Activated naive CD4-positive, alpha-beta T cell treated with anti-CD3 and anti-CD28 coated beads, Interleukin-2, amount 50 U/mL, for 72 hours (primary cell): Measurements from ENCODE around the gene SH2D6. TPM values are rescaled to one million over a fixed set of nuclear protein-coding genes. Genes with fewer than 3 reads are reported as not detected.
"Not testable (repeated sequence)": the region's sequence is repeated elsewhere in the genome, so short reads cannot be mapped to it uniquely, and the experiment has no call there.

Experiments
- ATAC-seq, 2 donors: fragments of 150-1000 bp; cut with Tn5 transposase; 2 replicates each; pipeline ENCODE4 v1.10.0; 2021; ENCODE audit warnings: mild to moderate bottlenecking in 2 of 2, moderate library complexity in 2 of 2
- DNase-seq, 2 donors: peaks; one replicate each; pipeline ENCODE4 v3.0.0; 2021 to 2022; ENCODE audit warnings: low spot score in 2 of 2
- H3K27ac Mint-ChIP-seq, 2 donors: one replicate each; pipeline ENCODE4 v1.8.0; 2022; ENCODE audit warnings: mild to moderate bottlenecking in 2 of 2, mixed read lengths in 2 of 2
- H3K36me3 Mint-ChIP-seq, 2 donors: one replicate each; pipeline ENCODE4 v1.8.0; 2022; ENCODE audit warnings: mixed read lengths in 2 of 2
- H3K9me3 Mint-ChIP-seq, 2 donors: one replicate each; pipeline ENCODE4 v1.8.0; 2022; ENCODE audit warnings: mixed read lengths in 2 of 2
- total RNA-seq, 2 donors: library from RNA; stranded (reverse); gene quantifications; one replicate each; pipeline ENCODE4 v1.2.3, GENCODE V29; 2022

SH2D6 gene
- total RNA-seq, 2 donors from 2014 or later, result 0.55 to 2.5 TPM

DNA sequence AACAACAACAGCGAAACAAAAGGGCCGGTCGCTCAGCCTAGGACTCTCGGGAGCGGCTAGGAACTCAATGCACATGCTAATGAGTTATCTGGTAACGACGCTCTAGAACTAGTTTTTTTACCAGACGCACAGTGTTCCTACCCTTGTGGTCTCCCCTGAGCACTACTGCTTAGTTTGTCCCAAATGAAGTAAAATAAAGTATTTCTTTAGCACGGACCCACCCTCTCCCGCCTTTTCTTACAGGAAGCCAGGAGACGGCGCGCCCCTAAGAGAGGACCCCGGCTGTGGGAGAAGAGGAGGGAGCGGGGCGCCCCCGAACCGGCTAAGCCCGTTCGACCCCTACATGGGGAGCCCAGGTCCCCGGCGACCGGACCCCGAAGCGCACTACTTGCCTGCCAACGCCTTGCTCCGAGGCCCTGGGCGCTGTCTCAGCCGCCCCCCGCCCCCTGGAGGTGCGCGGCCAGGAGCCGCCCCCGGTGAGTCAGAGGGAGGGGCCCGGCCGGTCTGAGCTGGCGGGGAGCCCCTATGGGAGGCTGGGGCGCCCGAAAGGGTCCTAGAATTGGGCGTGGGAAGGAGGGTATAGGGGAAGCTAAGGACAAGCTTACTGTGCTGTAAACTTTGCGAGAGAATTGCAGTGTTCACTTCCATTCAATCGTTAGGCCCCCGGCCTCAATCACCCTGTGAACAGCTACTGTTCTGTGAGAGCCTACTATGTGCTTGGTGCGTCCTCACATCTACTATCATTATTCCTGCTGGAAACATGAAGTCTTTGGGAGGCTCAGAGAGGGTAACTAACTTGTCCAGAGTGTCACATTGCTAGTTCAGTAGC is 4.7 kb upstream of the SH2D6 start:
- ATAC-seq (peak; percentile 50 to 66), DNase-seq (peak in 1 of 2 donors; percentile 62)
- Mint-ChIP-seq H3K9me3 (no peaks in the 10 kb centered on the region), H3K36me3 (no peaks in the 10 kb centered on the region), H3K27ac (peak overlapping the region in 1 of 2 donors; percentile 65)

DNA sequence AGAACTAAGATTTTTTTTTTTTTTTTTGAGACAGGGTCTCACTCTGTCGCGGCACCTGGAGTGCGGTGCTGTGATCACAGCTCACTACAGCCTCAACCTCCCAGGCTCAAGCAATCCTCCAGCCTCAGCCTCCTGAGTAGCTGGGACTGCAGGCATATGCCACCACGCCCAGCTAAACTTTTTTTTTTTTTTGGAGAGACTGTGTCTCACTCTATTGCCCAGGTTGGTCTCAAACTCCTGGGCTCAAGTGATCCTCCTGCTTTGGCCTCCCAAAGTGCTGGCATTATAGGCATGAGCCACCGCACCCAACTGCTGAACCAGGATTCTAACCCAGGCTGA is 4.1 kb upstream of the SH2D6 start:
- ATAC-seq, DNase-seq, H3K27ac Mint-ChIP-seq, H3K36me3 Mint-ChIP-seq, H3K9me3 Mint-ChIP-seq: not testable (repeated sequence)

DNA sequence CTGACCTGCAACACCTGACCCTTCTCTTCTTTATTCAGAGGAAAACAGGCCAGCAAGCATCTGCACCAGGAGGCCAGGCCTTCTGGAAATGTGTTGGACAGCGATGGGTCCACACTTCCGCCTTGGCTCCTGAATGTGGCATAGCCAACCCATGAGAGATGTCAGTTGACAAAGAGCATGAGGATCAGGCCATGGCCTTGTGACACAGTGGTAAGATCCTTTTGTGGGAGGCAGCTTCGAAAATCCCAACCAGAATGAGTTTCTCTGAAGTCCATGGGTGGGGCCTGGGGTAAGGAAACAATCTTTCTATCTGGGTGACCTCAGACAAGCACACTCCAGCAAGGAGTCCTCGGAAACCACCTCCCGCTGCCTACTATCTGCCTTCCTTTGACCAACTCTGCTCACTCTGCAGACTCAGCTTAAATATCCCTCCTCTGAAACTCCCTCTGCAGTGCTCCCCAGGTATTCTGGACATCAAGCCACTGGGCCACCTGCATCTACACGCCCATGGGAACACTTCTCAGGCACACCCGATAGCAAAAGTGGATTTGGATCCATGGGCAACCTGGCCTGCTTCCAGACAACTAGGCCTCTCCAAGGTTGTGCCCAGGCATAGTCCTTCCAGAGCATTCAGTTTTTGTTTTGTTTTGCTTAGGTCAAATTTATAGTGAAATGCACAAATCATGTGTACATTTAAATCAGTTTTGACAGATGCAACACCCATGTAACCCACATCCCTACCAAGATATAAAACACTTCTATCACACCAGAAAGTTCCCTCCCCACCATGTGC is 3.6 kb upstream of the SH2D6 start:
- ATAC-seq (no peak), DNase-seq (no peak)
- H3K27ac Mint-ChIP-seq, result no peak overlapping the region
- no peaks in the 10 kb centered on the region for H3K36me3 Mint-ChIP-seq
- H3K9me3 Mint-ChIP-seq, result no peaks in the 10 kb centered on the region

DNA sequence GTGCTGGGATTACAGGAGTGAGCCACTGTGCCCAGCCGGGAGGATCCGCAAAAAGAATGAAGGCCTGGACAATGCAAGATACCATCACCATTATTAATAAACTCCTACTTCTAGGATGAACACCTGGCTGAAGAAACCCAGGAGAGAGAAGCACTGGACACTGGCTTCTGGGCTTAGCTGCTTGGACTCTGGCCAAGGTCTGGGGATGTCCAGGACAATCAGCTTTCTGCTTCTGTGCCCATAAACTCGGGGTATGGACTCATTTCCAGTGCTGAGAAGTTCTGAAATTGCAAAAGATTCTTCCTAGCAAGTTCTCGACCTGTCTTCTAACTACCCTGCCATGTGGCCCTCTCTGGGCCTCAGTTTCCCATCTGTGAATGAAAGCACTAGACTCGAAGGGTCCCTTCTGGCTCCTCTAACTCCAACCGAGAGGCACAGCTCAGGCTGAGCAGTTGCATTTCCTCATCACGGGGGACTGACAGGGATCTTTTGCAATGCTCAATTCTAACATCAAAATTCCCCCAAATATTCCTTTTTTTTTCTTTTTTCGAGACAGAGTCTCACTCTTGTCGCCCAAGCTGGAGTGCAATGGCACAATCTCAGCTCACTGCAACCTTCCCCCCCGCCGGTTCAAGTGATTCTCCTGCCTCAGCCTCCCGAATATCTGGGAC is 2.4 kb upstream of the SH2D6 start:
- H3K36me3 Mint-ChIP-seq, result no peaks in the 10 kb centered on the region
- no peak overlapping the region for H3K27ac Mint-ChIP-seq
- ATAC-seq (no peak), DNase-seq (no peak)
- H3K9me3 Mint-ChIP-seq, result no peaks in the 10 kb centered on the region

DNA sequence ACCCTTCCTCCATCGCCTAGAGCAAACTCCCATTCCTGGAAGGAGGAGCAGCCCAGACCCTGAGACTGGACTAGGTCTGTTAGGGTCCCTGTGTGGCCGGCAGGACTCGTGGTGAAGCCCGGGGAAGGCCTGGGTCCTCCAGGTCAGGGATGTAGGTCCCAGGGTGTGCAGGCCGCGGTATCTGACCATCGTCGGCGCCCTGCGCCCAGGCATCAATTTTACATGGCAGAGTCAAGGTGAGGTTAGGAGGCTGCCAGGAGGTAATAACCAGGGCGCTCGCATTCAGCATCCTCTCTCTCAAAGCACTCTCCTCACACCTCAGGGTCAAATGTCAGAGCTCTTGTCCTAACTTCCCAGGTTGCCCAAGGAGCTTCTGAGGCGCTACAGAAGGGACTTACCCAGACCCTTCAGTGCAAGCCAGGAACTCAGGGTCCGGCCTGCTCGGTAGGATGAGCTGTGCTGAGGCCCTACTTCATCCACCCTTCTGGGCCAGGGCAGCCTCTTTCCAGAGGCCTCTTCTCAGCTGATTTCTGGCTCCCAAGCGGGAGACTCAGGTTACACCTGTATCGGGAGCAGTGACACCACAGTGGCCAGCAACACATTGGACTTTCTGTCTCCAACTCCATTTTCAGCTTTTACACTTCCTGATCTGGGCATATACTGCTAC is 628 bp downstream of the SH2D6 start:
- Mint-ChIP-seq H3K36me3 (no peaks in the 10 kb centered on the region), H3K27ac (peak overlapping the region; percentile 92 to 99), H3K9me3 (no peaks in the 10 kb centered on the region)
- ATAC-seq (no peak), DNase-seq (no peak)

DNA sequence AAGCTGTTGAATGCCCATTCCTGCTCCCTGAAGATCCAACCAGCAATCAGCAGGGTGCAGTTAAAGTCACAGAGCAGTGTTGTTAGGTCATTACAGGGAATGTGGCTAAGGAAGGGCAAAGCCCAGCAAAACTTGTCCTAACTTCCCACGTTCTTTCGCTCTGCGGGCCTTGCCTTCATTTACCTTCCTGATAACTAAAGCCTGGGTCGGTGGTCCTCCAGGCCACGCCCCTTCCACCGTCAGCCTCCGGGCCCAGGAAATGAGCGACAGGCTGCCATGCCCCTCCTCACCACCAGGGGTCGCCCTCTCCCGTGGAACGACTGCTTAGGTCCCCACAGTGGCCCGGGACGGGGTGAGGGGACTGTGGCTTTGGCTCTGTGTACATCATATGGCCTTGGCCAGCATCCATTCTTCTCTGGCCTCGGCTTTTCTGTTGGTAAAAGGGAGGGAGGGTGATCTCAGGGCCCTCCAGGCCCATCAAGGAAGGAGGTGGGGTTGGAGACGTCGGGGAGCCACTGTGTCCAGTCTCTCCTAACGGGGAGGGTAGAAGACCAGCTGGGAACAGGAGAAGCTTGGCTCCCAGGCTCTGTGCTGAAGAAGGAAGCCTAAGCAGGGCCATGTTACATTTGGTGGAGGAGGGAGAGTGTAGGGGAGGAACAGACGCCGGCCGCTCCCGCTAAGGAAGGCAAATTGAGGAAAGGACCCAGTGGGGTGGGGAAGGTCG is 2.2 kb downstream of the SH2D6 start:
- ATAC-seq (peak; percentile 78 to 79), DNase-seq (peak; percentile 90 to 99)
- H3K9me3 Mint-ChIP-seq, result no peaks in the 10 kb centered on the region
- peak overlapping the region; percentile 87 to 92 for H3K27ac Mint-ChIP-seq
- H3K36me3 Mint-ChIP-seq, result no peaks in the 10 kb centered on the region

DNA sequence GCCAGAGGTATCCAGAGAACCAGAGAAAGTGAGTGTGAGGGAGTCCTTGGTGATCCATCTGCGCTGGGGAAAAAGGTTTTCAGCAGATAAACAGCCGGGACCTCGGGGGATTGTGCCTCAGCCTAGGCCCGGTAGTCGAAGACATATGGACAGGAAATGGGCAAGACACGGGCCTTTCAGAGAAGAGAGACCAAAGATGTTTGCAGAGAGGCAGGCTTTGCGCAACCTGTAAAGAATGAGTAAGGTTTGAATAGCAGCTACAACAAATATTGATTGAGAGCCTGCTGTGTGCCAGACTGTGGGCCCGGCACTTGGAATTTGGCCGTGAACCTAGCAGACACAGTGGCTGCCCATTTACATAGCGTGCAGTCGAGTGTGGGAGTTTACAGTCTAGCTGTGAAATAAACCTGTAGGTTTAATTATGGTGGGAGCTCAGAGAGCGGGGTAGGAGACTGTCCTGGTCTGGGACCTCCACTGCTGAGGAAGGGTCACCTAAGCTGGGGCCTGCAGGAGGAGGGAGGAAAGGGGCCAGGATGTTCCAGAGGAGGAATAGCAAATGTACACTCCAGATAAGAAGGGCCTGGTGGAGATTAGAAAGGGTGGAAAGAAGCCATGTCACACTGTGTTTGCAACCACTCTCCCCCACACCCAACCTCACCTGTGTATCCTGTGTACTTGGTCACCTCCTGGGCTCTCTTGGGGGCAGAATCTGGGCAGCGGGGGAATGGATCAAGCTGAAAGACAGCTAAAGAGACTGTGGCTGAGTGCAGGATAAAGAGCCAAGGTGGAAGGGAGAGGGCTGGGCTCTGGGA is 3.0 kb downstream of the SH2D6 start:
- Mint-ChIP-seq H3K27ac (peak overlapping the region; percentile 87 to 92), H3K36me3 (no peaks in the 10 kb centered on the region), H3K9me3 (no peaks in the 10 kb centered on the region)
- DNase-seq (no peak), ATAC-seq (no peak)

DNA sequence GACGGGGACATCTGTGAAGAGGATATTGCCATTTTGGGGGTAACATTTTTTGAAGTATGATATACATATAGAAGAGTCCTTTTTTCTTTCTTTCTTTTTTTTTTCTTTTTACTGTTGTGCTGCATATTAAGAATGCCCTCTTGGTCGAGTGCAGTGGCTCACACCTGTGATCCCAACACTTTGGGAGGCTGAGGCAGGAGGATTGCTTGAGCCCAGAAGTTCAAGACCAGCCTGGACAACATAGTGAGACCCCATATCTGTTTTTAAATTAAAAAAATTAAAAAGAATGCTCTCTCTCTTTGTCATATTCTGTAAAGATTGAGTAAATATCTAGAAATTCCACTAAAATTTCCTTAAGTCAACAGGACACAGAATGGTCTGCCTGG is 3.6 kb downstream of the SH2D6 start:
- Mint-ChIP-seq H3K36me3 (no peaks in the 10 kb centered on the region), H3K27ac (no peak overlapping the region), H3K9me3 (no peaks in the 10 kb centered on the region)
- no peak for DNase-seq
- ATAC-seq, result no peak

DNA sequence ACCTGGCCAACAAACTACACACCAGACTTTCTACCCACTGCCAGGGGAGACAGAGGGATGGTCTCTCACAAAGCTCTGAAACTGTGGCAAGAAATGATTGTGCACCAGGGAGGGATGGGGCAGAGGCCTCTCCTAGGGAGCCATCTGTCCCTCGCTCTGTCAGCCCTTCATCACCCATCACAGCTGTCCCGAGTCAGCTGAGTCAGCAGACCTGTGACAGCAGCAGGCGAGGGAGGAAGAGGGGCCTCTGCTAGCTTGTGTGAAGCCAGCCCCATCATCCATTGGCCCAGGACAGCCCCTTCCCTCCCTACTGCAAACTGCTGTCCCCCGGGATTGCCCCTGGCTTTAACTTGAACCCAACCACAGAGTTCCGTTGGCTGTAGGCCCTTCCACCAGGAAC is 5.0 kb downstream of the SH2D6 start:
- H3K9me3 Mint-ChIP-seq, result no peaks in the 10 kb centered on the region

DNA sequence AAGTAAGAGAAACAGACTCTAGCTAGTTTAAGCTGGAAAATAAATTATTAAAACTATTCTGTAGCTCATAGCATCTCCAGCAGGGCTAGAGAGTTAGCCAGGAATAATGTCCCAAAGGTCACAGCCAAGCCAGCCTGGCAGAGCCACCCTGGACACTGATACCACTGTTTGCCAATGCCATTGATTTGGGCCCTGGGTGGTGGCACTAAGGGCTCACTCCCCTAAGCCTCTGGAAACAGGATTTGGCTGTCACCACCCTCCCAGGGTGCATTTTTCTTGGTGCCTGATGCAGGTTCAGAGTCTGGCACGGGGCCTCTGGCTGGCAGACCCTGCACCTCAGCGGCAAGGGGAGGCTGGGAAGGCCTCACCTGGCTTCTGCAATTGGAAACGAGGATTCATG is 7.1 kb downstream of the SH2D6 start:
- no peaks in the 10 kb centered on the region for H3K9me3 Mint-ChIP-seq
- ATAC-seq (no peak), DNase-seq (no peak)
- no peak overlapping the region for H3K27ac Mint-ChIP-seq
- H3K36me3 Mint-ChIP-seq, result no peaks in the 10 kb centered on the region

More for the DNA sequence above, 5.0 kb downstream of the SH2D6 start:
- Mint-ChIP-seq H3K27ac (peak overlapping the region in 1 of 2 donors; percentile 48), H3K36me3 (no peaks in the 10 kb centered on the region)
- no peak for ATAC-seq
- DNase-seq, result no peak

DNA sequence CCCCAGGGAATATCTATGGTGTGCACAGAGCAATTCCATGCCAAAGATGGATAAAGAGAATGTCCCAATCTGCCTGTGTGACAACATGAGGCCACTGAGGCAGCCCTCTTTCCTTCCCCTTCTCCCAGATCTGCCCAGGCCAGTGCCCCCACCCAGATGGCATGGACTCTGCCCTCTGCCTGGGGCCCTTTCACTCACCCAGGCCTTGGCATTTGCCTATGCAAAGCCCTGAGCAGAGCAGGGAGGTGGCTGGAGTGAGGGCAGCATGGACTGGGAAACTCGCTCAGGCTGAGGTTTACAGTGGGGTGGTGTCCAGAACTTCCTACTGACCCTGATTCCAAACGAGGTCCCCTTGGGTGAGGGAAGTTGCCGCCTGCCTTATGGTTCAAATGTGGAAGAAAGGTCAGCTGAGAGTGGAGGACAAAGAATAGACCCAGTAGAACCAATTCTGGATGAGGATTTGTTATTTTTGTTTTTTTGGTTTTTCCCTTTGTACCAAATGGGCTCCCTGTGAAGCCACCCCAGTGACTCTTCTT is 8.9 kb downstream of the SH2D6 start:
- Mint-ChIP-seq H3K27ac (no peak overlapping the region), H3K9me3 (no peaks in the 10 kb centered on the region), H3K36me3 (no peaks in the 10 kb centered on the region)
- ATAC-seq (no peak), DNase-seq (no peak)

DNA sequence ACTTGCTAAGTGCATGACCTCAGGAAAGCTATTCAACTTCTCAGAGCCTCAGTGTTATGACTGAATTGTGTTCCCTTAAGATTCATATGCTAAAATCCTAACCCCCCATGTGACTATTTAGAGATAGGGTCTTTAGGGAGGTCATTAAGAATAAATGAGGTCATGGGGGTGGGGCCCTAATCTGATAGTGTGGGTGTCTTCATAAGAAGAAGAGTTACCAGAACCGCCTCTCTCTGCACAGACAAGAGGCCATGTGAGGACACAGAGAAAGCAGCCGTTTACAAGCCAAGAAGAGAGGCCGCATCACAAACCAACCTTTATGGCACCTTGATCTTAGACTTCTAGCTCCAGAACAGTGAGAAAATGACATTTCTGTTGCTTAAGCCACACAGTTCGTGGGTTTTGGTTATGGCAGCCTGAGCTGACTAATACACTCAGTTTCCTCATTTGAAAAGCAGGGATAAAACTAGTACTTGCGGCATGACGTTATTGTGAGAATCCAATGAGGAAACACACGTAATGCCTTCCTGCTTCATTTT is 9.9 kb downstream of the SH2D6 start:
- no peak for DNase-seq
- no peaks in the 10 kb centered on the region for H3K9me3 Mint-ChIP-seq
- H3K27ac Mint-ChIP-seq, result no peak overlapping the region
- no peaks in the 10 kb centered on the region for H3K36me3 Mint-ChIP-seq
- ATAC-seq, result peak in 1 of 2 donors; percentile 63

DNA sequence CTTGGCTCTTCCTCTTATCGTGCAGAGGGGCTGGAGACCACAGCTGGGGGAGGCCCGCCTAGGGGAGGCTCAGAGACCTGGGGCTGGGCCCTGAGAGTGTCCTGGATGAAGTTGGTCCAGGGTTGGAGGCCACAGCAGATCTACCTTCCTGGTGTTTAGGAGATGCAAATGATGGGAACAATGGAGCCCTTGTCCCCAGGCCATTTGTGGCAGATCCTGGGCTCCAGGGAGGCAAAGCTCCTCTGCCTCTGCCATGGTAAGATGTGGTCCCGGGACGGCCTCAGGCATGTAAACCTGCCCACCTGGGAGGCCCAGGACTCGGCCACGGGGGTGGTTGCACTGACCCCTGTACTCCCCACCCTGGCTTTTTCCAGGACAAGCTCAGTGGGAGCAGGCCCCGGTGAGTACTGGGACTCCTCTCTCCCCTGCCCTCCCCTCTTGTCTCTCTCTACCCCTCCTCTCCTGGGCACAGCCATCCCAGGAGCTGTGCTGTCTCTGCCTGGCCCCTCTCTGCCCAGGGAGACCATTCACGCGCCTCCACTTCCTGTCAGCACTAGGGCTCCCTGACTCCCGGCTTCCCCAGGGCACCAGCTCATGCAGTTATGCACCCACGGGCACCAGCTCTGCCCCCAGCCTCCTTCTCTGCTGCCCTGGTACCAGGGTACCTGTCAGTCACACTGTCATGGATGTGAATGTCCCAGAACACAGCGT is 10.9 kb downstream of the SH2D6 start:
- no peak for DNase-seq
- no peaks in the 10 kb centered on the region for H3K36me3 Mint-ChIP-seq
- no peaks in the 10 kb centered on the region for H3K9me3 Mint-ChIP-seq
- peak in 1 of 2 donors; percentile 9 for ATAC-seq
- H3K27ac Mint-ChIP-seq, result peak overlapping the region in 1 of 2 donors; percentile 59

DNA sequence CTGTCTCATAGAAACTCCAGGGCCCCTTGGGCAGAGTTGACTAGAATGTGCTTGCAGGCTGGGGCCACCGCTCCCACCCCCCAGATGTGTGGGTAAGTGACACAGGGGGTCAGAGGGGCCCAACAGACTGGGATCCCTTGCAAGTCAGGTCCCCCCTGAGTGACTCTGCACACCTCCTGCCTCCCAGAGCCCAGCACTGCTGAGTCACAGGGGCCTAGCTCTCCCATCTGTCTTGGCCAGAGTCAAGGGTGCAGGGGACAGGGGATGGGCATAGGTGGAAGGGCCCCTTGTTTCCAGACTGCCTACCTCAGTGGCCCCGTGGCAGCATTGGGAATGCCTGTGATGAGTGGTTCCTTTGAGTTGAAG is 11.4 kb downstream of the SH2D6 start:
- no peaks in the 10 kb centered on the region for H3K9me3 Mint-ChIP-seq
- H3K36me3 Mint-ChIP-seq, result no peaks in the 10 kb centered on the region
- ATAC-seq, result peak in 1 of 2 donors; percentile 18
- H3K27ac Mint-ChIP-seq, result peak overlapping the region in 1 of 2 donors; percentile 59
- no peak for DNase-seq
